Sigmoid colon (tissue), 4 donors: ENCODE measurements around the gene SLC30A7.
"Not testable (repeated sequence)": the region's sequence is repeated elsewhere in the genome, so short reads cannot be mapped to it uniquely, and the experiment has no call there.

Experiments
- CTCF ChIP-seq, 4 experiments: fragments of 450-650 bp in 3 of 4; fragments of 200-600 bp in 1 of 4; IDR thresholded peaks; one replicate each; pipeline ENCODE4 v1.5.1; 2016 to 2019; ENCODE audit warnings: antibody characterized with exemption in 4 of 4, mild to moderate bottlenecking in 3 of 4, moderate library complexity in 2 of 4
- EP300 ChIP-seq, 4 donors: sonication (generic); formaldehyde crosslinking; IDR thresholded peaks; one replicate each; pipeline ENCODE4 v1.6.1; 2017; ENCODE audit warnings: antibody characterized with exemption in 4 of 4

DNA sequence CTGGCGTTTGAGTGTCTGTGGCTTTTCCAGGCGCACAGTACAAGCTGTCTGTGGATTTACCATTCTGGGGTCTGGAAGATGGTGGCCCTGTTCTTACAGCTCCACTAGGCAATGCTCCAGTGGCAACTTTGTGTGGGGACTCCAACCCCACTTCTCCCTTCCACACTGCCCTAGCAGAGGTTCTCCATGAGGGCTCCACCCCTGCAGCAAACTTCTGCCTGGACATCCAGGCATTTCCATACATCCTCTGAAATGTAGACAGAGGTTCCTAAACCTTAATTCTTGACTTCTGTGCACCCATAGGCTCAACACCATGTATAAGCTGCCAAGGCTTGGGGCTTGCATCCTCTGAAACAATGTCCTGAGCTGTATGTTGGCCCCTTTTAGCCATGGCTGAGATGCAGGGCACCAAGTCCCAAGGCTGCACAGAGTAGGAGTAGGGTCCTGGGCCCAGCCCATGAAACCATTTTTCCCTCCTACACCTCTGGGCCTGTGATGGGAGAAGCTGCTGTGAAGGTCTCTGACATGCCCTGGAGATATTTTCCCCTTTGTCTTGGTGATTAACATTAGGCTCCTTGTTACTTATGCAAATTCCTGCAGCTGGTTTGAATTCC, 5.9 kb upstream of the SLC30A7 start:
- not testable (repeated sequence) for TF ChIP-seq EP300, CTCF (IDR thresholded peaks at IDR 0.05)
